ENCODE data around the gene TBPL2.
"Not testable (repeated sequence)": the region's sequence is repeated elsewhere in the genome, so short reads cannot be mapped to it uniquely, and the experiment has no call there.

Gene TBPL2

GRCh38 chr14:55481769-55482168, 41.4 kb upstream of the TBPL2 start:
- H3K4me3 ChIP-seq (ENCODE audit: low read depth, low read length): no peak overlapping the region
- CTCF ChIA-PET: no interaction called here
- no peaks in the 10 kb centered on the region for H3K36me3 ChIP-seq (ENCODE audit: control insufficient read depth in 2 of 2, insufficient read depth in 1 of 2, low read length in 2 of 2)
- POLR2A ChIA-PET: no interaction called here
- H3K4me1 ChIP-seq (ENCODE audit: control insufficient read depth, insufficient read depth, low read length): no peaks in the 10 kb centered on the region
- no peak overlapping the region for H3K27ac ChIP-seq (ENCODE audit: extremely low read depth, low read depth, low read length)
- H3K9me3 ChIP-seq (ENCODE audit: control insufficient read depth, insufficient read depth, low read depth, low read length): no peaks in the 10 kb centered on the region
- TF ChIP-seq ZNF645 (tag by site-specific recombination; IDR thresholded peaks at IDR 0.05) (no peak), ZBTB11 (tag by site-specific recombination; conservative IDR thresholded peaks at IDR 0.05; ENCODE audit: low read depth) (no peak), ZNF155 (tag by site-specific recombination; IDR thresholded peaks at IDR 0.05) (no peak), ZFHX2 (tag by site-specific recombination; conservative IDR thresholded peaks at IDR 0.05) (no peak), ZSCAN16 (tag by site-specific recombination; IDR thresholded peaks at IDR 0.05) (no peak), ZNF660 (tag by site-specific recombination; IDR thresholded peaks at IDR 0.05) (no peak), MZF1 (tag by site-specific recombination; IDR thresholded peaks at IDR 0.05; ENCODE audit: borderline replicate concordance) (no peak), ZNF138 (tag by site-specific recombination; IDR thresholded peaks at IDR 0.05; ENCODE audit: borderline replicate concordance) (no peak), ZNF394 (tag by site-specific recombination; IDR thresholded peaks at IDR 0.05; ENCODE audit: borderline replicate concordance) (no peak), ZXDB (tag by site-specific recombination; IDR thresholded peaks at IDR 0.05) (no peak)

- Histone ChIP-seq H3K4me3 (ENCODE audit: low read depth, low read length) (no peak overlapping the region), H3K9me3 (ENCODE audit: control insufficient read depth, insufficient read depth, low read depth, low read length) (no peaks in the 10 kb centered on the region), H3K36me3 (ENCODE audit: control insufficient read depth in 2 of 2, insufficient read depth in 1 of 2, low read length in 2 of 2) (no peaks in the 10 kb centered on the region), H3K27ac (ENCODE audit: extremely low read depth, low read depth, low read length) (no peak overlapping the region), H3K4me1 (ENCODE audit: control insufficient read depth, insufficient read depth, low read length) (no peaks in the 10 kb centered on the region)
- TF ChIP-seq ZBTB17 (tag by site-specific recombination; IDR thresholded peaks at IDR 0.05) (no peak), FEZF1 (tag by site-specific recombination; IDR thresholded peaks at IDR 0.05) (no peak), ZBTB8A (tag by site-specific recombination; IDR thresholded peaks at IDR 0.05) (no peak), ZNF585B (tag by site-specific recombination; IDR thresholded peaks at IDR 0.05) (no peak), REST (tag by site-specific recombination; IDR thresholded peaks at IDR 0.05) (no peak), ZNF837 (tag by site-specific recombination; IDR thresholded peaks at IDR 0.05) (no peak), ZNF335 (tag by site-specific recombination; conservative IDR thresholded peaks at IDR 0.05) (no peak), SCRT1 (tag by site-specific recombination; IDR thresholded peaks at IDR 0.05; ENCODE audit: borderline replicate concordance) (no peak)
- CTCF ChIA-PET: interaction anchor here (0.5 to 1.2 kb wide), 4 partner anchors 12 to 1233 kb away, joined by 3 to 4 read pairs (median 3); no protein-coding TSS in a partner anchor
- POLR2A ChIA-PET: no interaction called here
Measured at GRCh38 chr14:55477680-55478079, 37.3 kb upstream of the TBPL2 start.

DNA sequence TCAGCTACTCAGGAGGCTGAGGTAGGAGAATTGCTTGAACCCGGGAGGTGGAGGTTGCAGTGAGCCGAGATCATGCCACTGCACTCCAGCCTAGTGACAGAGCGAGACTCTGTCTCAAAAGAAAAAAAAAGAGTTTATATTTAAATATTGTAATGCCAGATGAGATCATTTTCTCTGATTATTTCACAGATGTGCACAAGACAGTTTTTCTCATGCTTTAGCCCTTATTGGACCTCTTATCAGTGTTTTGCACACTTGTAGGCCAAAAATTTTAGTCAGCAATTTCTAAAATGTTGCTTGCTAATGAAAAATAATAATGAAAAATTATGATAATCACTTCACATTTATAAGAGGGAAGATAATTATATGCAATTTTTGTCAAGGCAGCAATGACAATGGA, 36.0 kb upstream of the TBPL2 start:
- CTCF ChIA-PET: interaction anchor here (1.2 kb wide), 1 partner anchor 30 kb away, joined by 3 read pairs; no protein-coding TSS in a partner anchor

More for the DNA sequence above, 36.0 kb upstream of the TBPL2 start:
- H3K4me3 ChIP-seq (ENCODE audit: low read depth, low read length); POLR2A ChIA-PET; H3K9me3 ChIP-seq (ENCODE audit: control insufficient read depth, insufficient read depth, low read depth, low read length); H3K4me1 ChIP-seq (ENCODE audit: control insufficient read depth, insufficient read depth, low read length); H3K27ac ChIP-seq (ENCODE audit: extremely low read depth, low read depth, low read length); H3K36me3 ChIP-seq (ENCODE audit: control insufficient read depth in 2 of 2, insufficient read depth in 1 of 2, low read length in 2 of 2): not testable (repeated sequence)
